ENCODE results near the gene CHEK2. TPM values are rescaled to one million over a fixed set of nuclear protein-coding genes. Genes with fewer than 3 reads are reported as not detected.
"Not testable (repeated sequence)": the region's sequence is repeated elsewhere in the genome, so short reads cannot be mapped to it uniquely, and the experiment has no call there.

The CHEK2 gene
- total and polyA plus RNA-seq, 8 donors = 12.5 to 27.1 (median 19.7) TPM

GRCh38 chr22:28670161-28670560 lies 71.5 kb downstream of the CHEK2 start:
- Histone ChIP-seq H3K4me3 (no peak overlapping the region), H3K36me3 (no peaks in the 10 kb centered on the region), H3K4me1 (peaks cover 0 to 16% of the 10 kb centered on the region in 2 donors), H3K9me3 (peaks cover 0 to 2% of the 10 kb centered on the region in 2 donors), H3K27me3 (peaks cover 0 to 46% of the 10 kb centered on the region in 2 donors), H3K27ac (no peak overlapping the region)
- DNase-seq (no peak), ATAC-seq (no peak)
- intact Hi-C loops (cut with DNase I) = no loop called here
- no peak for TF ChIP-seq CTCF (IDR thresholded peaks at IDR 0.05)

GRCh38 chr22:28669387-28669786 lies 72.2 kb downstream of the CHEK2 start:
- Histone ChIP-seq H3K4me1 (peaks cover 0 to 8% of the 10 kb centered on the region in 2 donors), H3K4me3 (no peak overlapping the region), H3K36me3 (no peaks in the 10 kb centered on the region), H3K27ac (no peak overlapping the region), H3K27me3 (peaks cover 0 to 38% of the 10 kb centered on the region in 2 donors), H3K9me3 (peaks cover 0 to 2% of the 10 kb centered on the region in 2 donors)
- intact Hi-C loops (cut with DNase I) = no loop called here
- TF ChIP-seq CTCF (IDR thresholded peaks at IDR 0.05) = no peak
- DNase-seq (no peak), ATAC-seq (no peak)

- ATAC-seq; intact Hi-C loops (cut with DNase I); H3K4me3 ChIP-seq; H3K36me3 ChIP-seq; H3K9me3 ChIP-seq; DNase-seq; H3K4me1 ChIP-seq; H3K27ac ChIP-seq; H3K27me3 ChIP-seq: not testable (repeated sequence)
These were observed 78.1 kb downstream of the CHEK2 start for GRCh38 chr22:28663569-28663942.

GRCh38 chr22:28658448-28658847 lies 83.2 kb downstream of the CHEK2 start:
- no peak for DNase-seq
- intact Hi-C loops (cut with DNase I) = no loop called here
- no peak overlapping the region for H3K4me3 ChIP-seq
- H3K27ac ChIP-seq = no peak overlapping the region
- no peaks in the 10 kb centered on the region for H3K9me3 ChIP-seq
- no peaks in the 10 kb centered on the region for H3K36me3 ChIP-seq
- no peaks in the 10 kb centered on the region for H3K4me1 ChIP-seq
- ATAC-seq = no peak
- TF ChIP-seq CTCF (IDR thresholded peaks at IDR 0.05) = no peak
- no peaks in the 10 kb centered on the region for H3K27me3 ChIP-seq

- H3K4me1 ChIP-seq = no peaks in the 10 kb centered on the region
- no peak for TF ChIP-seq CTCF (IDR thresholded peaks at IDR 0.05)
- no peak for ATAC-seq
- intact Hi-C loops (cut with DNase I) = no loop called here
- no peak for DNase-seq
- peaks cover 0 to 5% of the 10 kb centered on the region in 2 donors for H3K9me3 ChIP-seq
- no peak overlapping the region for H3K4me3 ChIP-seq
- no peaks in the 10 kb centered on the region for H3K36me3 ChIP-seq
- no peak overlapping the region for H3K27ac ChIP-seq
- H3K27me3 ChIP-seq = no peaks in the 10 kb centered on the region
These were observed 85.4 kb downstream of the CHEK2 start for GRCh38 chr22:28656181-28656580.

- Histone ChIP-seq H3K4me3 (no peak overlapping the region), H3K27me3 (no peaks in the 10 kb centered on the region), H3K9me3 (peaks cover 0 to 5% of the 10 kb centered on the region in 2 donors), H3K4me1 (no peaks in the 10 kb centered on the region), H3K36me3 (no peaks in the 10 kb centered on the region), H3K27ac (no peak overlapping the region)
- DNase-seq = no peak
- no peak for TF ChIP-seq CTCF (IDR thresholded peaks at IDR 0.05)
- intact Hi-C loops (cut with DNase I) = no loop called here
- no peak for ATAC-seq
These were observed 91.2 kb downstream of the CHEK2 start for GRCh38 chr22:28650463-28650862.
